ENCODE results near the gene AP1B1. TPM values are rescaled to one million over a fixed set of nuclear protein-coding genes. Genes with fewer than 3 reads are reported as not detected.

Gene AP1B1
- total RNA-seq, 1 donor from 2014 or later = 132 TPM

DNA sequence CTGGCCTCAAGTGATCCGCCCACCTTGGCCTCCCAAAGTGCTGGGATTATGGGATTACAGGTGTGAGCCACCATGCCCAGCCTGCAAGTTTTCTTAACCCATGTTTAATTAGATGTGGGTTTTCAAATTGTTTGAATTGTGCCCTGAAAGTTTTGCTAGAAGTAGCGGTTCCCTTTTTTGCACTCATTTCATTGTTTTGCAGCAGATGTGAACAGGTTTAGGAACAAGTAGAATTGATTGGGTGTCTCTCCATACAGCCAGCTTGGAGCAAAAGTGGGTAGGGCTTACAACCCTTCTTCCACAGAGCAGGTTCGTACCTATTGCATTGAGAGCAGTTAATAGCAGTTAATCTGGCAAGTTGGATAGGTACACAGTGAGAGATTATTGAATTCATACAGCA is 104.2 kb downstream of the AP1B1 start:
- Mint-ChIP-seq H3K4me1 (no peaks in the 10 kb centered on the region), H3K27me3 (no peaks in the 10 kb centered on the region), H3K4me3 (no peak overlapping the region), H3K9me3 (no peaks in the 10 kb centered on the region), H3K27ac (no peak overlapping the region), H3K36me3 (ENCODE audit: low read depth) (peaks cover 96% of the 10 kb centered on the region)
- intact Hi-C loops (cut with micrococcal nuclease) = no loop called here
- CTCF ChIA-PET = interaction anchor here (1.2 kb wide), 1 partner anchor 39 kb away, joined by 3 read pairs; no protein-coding TSS in a partner anchor
- TF ChIP-seq, protein P1, sequence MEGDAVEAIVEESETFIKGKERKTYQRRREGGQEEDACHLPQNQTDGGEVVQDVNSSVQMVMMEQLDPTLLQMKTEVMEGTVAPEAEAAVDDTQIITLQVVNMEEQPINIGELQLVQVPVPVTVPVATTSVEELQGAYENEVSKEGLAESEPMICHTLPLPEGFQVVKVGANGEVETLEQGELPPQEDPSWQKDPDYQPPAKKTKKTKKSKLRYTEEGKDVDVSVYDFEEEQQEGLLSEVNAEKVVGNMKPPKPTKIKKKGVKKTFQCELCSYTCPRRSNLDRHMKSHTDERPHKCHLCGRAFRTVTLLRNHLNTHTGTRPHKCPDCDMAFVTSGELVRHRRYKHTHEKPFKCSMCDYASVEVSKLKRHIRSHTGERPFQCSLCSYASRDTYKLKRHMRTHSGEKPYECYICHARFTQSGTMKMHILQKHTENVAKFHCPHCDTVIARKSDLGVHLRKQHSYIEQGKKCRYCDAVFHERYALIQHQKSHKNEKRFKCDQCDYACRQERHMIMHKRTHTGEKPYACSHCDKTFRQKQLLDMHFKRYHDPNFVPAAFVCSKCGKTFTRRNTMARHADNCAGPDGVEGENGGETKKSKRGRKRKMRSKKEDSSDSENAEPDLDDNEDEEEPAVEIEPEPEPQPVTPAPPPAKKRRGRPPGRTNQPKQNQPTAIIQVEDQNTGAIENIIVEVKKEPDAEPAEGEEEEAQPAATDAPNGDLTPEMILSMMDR (IDR thresholded peaks at IDR 0.05) = no peak
- POLR2A ChIA-PET = interaction anchor here (0.7 kb wide), 2 partner anchors 43 to 1042 kb away, joined by 3 to 7 read pairs; no protein-coding TSS in a partner anchor
- no peak for DNase-seq
- no peak for ATAC-seq (ENCODE audit: low read depth)

DNA sequence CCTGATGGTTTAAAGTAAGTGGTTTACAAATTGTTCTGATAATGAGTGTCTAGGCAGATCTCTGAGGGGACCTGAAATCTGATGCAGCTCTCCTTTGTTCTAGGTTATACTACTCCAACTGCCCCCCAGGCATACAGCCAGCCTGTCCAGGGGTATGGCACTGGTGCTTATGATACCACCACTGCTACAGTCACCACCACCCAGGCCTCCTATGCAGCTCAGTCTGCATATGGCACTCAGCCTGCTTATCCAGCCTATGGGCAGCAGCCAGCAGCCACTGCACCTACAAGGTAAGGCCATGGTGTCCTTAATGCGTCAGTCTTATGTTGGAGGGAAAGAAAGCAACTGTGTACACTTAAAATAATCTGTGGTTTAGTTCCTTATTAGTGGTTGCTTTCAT is 110.4 kb downstream of the AP1B1 start:
- ChIA-PET POLR2A (interaction anchor here (0.5 to 0.7 kb wide), 2 partner anchors 57 to 218 kb away, joined by 3 read pairs; no protein-coding TSS in a partner anchor), CTCF (no interaction called here)
- H3K4me3 Mint-ChIP-seq = no peak overlapping the region
- H3K27ac Mint-ChIP-seq = no peak overlapping the region
- H3K36me3 Mint-ChIP-seq (ENCODE audit: low read depth) = peaks cover 94% of the 10 kb centered on the region
- no peak for ATAC-seq (ENCODE audit: low read depth)
- DNase-seq = no peak
- H3K4me1 Mint-ChIP-seq = peaks cover 34% of the 10 kb centered on the region
- no peaks in the 10 kb centered on the region for H3K27me3 Mint-ChIP-seq
- TF ChIP-seq, protein P1 (IDR thresholded peaks at IDR 0.05) = no peak
- no peaks in the 10 kb centered on the region for H3K9me3 Mint-ChIP-seq
- intact Hi-C loops (cut with micrococcal nuclease) = no loop called here

Other genes starting within 250 kb of the AP1B1 start
- not detected in 2 replicates for gene EMID1, start 182.7 kb downstream of the AP1B1 start, total RNA-seq
- gene RHBDD3, start 120.6 kb downstream of the AP1B1 start, total RNA-seq = 17.7 and 17.9 TPM in 2 replicates
- gene EWSR1, start 120.3 kb downstream of the AP1B1 start, total RNA-seq = 347 and 382 TPM in 2 replicates
- gene GAS2L1, start 81.9 kb downstream of the AP1B1 start, total RNA-seq = not detected in 2 replicates
- 0.98 and 1.0 TPM in 2 replicates for gene RASL10A, start 72.9 kb downstream of the AP1B1 start, total RNA-seq
- gene RFPL1, start 50.0 kb upstream of the AP1B1 start, total RNA-seq = not detected in 2 replicates
- 0.15 and 0.20 TPM in 2 replicates for gene NEFH, start 91.6 kb upstream of the AP1B1 start, total RNA-seq
- gene THOC5, start 165.2 kb upstream of the AP1B1 start, total RNA-seq = 44.1 and 51.3 TPM in 2 replicates
- 27.2 and 29.5 TPM in 2 replicates for gene NIPSNAP1, start 192.5 kb upstream of the AP1B1 start, total RNA-seq
- 30.3 and 32.3 TPM in 2 replicates for gene NF2, start 215.1 kb upstream of the AP1B1 start, total RNA-seq

Data from activated B cell treated with CpG ODN at 0.5 μM for 24 hours (primary cell).